B cell (primary cell): Measurements from ENCODE around the gene CLASP2.

Experiments used
- CTCF ChIP-seq: fragments of 200-600 bp; IDR thresholded peaks from one replicate; pipeline ENCODE4 v1.8.0; 2022; ENCODE audit warnings: antibody characterized with exemption, mild to moderate bottlenecking
- EZH2 ChIP-seq: IDR thresholded peaks from 2 replicates; pipeline ENCODE4 v1.6.1; 2012; ENCODE audit warnings: borderline replicate concordance, low read depth, mild to moderate bottlenecking, moderate library complexity, low read length; ENCODE audit not compliant: insufficient read depth, poor library complexity, severe bottlenecking

- TF ChIP-seq CTCF (no peak), EZH2 (no peak)
Observed at GRCh38 chr3:33687406-33688010, 30.5 kb downstream of the CLASP2 start.
